Measurements from ENCODE around the gene MPC1L. TPM values are rescaled to one million over a fixed set of nuclear protein-coding genes. Genes with fewer than 3 reads are reported as not detected.

MPC1L gene
- total and polyA plus RNA-seq, 2 of the 4 experiments (the other 2 are of a cell fraction): not detected

GRCh38 chrX:40646489-40647306 lies 23.5 kb downstream of the MPC1L start:
- peak overlapping the region; percentile 90 for H2AFZ ChIP-seq (replicated peaks; ENCODE audit: low read length, poor library complexity)
- no TSS peak for BruUV-seq (replicated peaks)
- intact Hi-C loops (cut with micrococcal nuclease): loop anchor here (1.0 kb wide), 1 partner anchor 102 kb away; no protein-coding TSS in a partner anchor

More at GRCh38 chrX:40646489-40647306, 23.5 kb downstream of the MPC1L start:
- no peak overlapping the region for H3K18ac ChIP-seq (ENCODE audit: low read depth, low read length)
- no peaks in the 10 kb centered on the region for H3K36me3 ChIP-seq (ENCODE audit: control insufficient read depth, insufficient read depth, low read length)
- H3K79me1 ChIP-seq (ENCODE audit: low read depth in 1 of 2, low read length in 2 of 2): peaks cover 0 to 27% of the 10 kb centered on the region in 2 experiments; a peak in 2 of 4 replicates
- peak overlapping the region; percentile 51 for H2BK5ac ChIP-seq (ENCODE audit: low read depth, low read length, poor library complexity, severe bottlenecking)
- in situ Hi-C loops (cut with MboI; ENCODE audit: low sequenced_read_pairs): no loop called here
- no peak overlapping the region for H2BK20ac ChIP-seq (ENCODE audit: low read depth, low read length)
- H4K8ac ChIP-seq (ENCODE audit: low read depth in 2 of 2, low read length in 2 of 2): peak overlapping the region in 1 of 2 experiments; percentile 30; a peak in 2 of 4 replicates
- peaks cover 3% of the 10 kb centered on the region; the same call in 1 of the 2 replicates for H3K9me1 ChIP-seq (ENCODE audit: insufficient read depth, low read length)
- peak overlapping the region; percentile 15 for H4K91ac ChIP-seq (ENCODE audit: insufficient read depth, low read depth, low read length)
- H3K4ac ChIP-seq (ENCODE audit: low read depth, low read length): peak overlapping the region; percentile 67
- no peak overlapping the region for H2BK15ac ChIP-seq (ENCODE audit: low read depth, low read length)
- peak overlapping the region; percentile 43; the same call in 1 of the 2 replicates for H3K14ac ChIP-seq (replicated peaks; ENCODE audit: low read depth, low read length)
- peak overlapping the region; percentile 48 for H2AK5ac ChIP-seq (ENCODE audit: low read depth, low read length)
- peak overlapping the region; percentile 92 for H3K4me3 ChIP-seq (ENCODE audit: insufficient read depth, low read depth, low read length)
- WGBS, 2 experiments (ENCODE audit: extremely low coverage in 2 of 2, insufficient read length in 1 of 2): 31% methylated on average over 13 of the region's 33 CpGs; no CpG with 5 or more reads in 1 of the 2 experiments
- ChIA-PET POLR2A (ENCODE audit: unreplicated experiment) (no interaction called here), CTCF (no interaction called here)
- DNase-seq (peak; percentile 43), ATAC-seq (ENCODE audit: low read depth) (peak; percentile 26)
- peak overlapping the region; percentile 91 for H2AK9ac ChIP-seq (replicated peaks; ENCODE audit: low read depth, low read length, poor library complexity)
- H3K9me3 ChIP-seq (ENCODE audit: control insufficient read depth, insufficient read depth, low read length): no peaks in the 10 kb centered on the region
- H3K27ac ChIP-seq (ENCODE audit: insufficient read depth, low read length): peak overlapping the region; percentile 74
- peak overlapping the region; percentile 84 for H3K23ac ChIP-seq (ENCODE audit: low read depth, low read length)
- no peak overlapping the region for H4K5ac ChIP-seq (ENCODE audit: low read depth, low read length)
- TF ChIP-seq NFE2L2 (IDR thresholded peaks at IDR 0.05; ENCODE audit: low read depth, low read length) (no peak), RCOR1 (IDR thresholded peaks at IDR 0.05; ENCODE audit: insufficient replicate concordance, low read length) (no peak)
- TF ChIP-seq, protein P1, sequence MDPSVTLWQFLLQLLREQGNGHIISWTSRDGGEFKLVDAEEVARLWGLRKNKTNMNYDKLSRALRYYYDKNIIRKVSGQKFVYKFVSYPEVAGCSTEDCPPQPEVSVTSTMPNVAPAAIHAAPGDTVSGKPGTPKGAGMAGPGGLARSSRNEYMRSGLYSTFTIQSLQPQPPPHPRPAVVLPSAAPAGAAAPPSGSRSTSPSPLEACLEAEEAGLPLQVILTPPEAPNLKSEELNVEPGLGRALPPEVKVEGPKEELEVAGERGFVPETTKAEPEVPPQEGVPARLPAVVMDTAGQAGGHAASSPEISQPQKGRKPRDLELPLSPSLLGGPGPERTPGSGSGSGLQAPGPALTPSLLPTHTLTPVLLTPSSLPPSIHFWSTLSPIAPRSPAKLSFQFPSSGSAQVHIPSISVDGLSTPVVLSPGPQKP (IDR thresholded peaks at IDR 0.05; ENCODE audit: borderline replicate concordance, low read depth, low read length): no peak
- dilution Hi-C loops (cut with HindIII; ENCODE audit: low sequenced_read_pairs, unreplicated experiment): no loop called here
- H2BK120ac ChIP-seq (ENCODE audit: low read depth, low read length): no peak overlapping the region
- H3K4me1 ChIP-seq (ENCODE audit: control insufficient read depth, insufficient read depth, low read length): no peaks in the 10 kb centered on the region
- peak overlapping the region; percentile 22; the same call in 1 of the 2 replicates for H3K56ac ChIP-seq (ENCODE audit: extremely low read depth, insufficient read depth, low read length)
- peak overlapping the region; percentile 75 for H3K9ac ChIP-seq (ENCODE audit: low read depth, low read length)
- peaks cover 16% of the 10 kb centered on the region; the same call in 1 of the 2 replicates for H4K20me1 ChIP-seq (ENCODE audit: insufficient read depth, low read length)
- H3K27me3 ChIP-seq (ENCODE audit: control insufficient read depth, insufficient read depth, low read length): no peaks in the 10 kb centered on the region
- peak overlapping the region; percentile 96 for H3K4me2 ChIP-seq (ENCODE audit: low read depth, low read length)

Data from IMR-90 (cell line).